Caco-2 (cell line): ENCODE data around the gene ACTL8. TPM values are rescaled to one million over a fixed set of nuclear protein-coding genes. Genes with fewer than 3 reads are reported as not detected.

Source experiments
- BruUV-seq: library from RNA; stranded (reverse); fragments of 400-500 nt; replicated peaks from 2 replicates; lab custom pipeline; 2021; lab: Mats Ljungman, UMichigan
- CTCF ChIA-PET: fragments of 300-600 bp; sonication (Branson Sonifier 250); formaldehyde crosslinking; loops from one replicate; lab custom pipeline; 2022; ENCODE audit warnings: antibody characterized with exemption; lab: Charles Lee
- POLR2A ChIA-PET: fragments of 300-600 bp; sonication (Branson Sonifier 250); formaldehyde crosslinking; loops from one replicate; lab custom pipeline; 2022; ENCODE audit warnings: antibody characterized with exemption; lab: Charles Lee
- DNase-seq, 2 experiments: peaks; one replicate each; pipeline versions ENCODE4 v3.0.0 to v3.0.0-alpha.2; 2020 to 2022
- H3K27me3 ChIP-seq: replicated peaks from 2 replicates; pipeline ENCODE4 v1.6.0; 2011; ENCODE audit warnings: low read length; ENCODE audit not compliant: control insufficient read depth, insufficient read depth
- H3K36me3 ChIP-seq: 2 replicates; pipeline ENCODE4 v1.5.1; 2011; ENCODE audit warnings: low read length; ENCODE audit not compliant: control insufficient read depth, insufficient read depth
- H3K4me1 ChIP-seq: fragments of 250-450 bp; sonication (Bioruptor Pico); 2 replicates; pipeline ENCODE4 v1.5.1; 2020; ENCODE audit warnings: mild to moderate bottlenecking
- H3K4me3 ChIP-seq: 2 replicates; pipeline ENCODE4 v1.5.1; 2011; ENCODE audit warnings: low read depth, mild to moderate bottlenecking, control low read depth, low read length
- H3K9me3 ChIP-seq: fragments of 250-450 bp; sonication (Bioruptor Pico); 2 replicates; pipeline ENCODE4 v1.5.1; 2020; ENCODE audit warnings: mild to moderate bottlenecking, moderate library complexity
- H3K27ac Mint-ChIP-seq: one replicate; pipeline ENCODE4 v1.8.0; 2022; ENCODE audit warnings: mixed read lengths; ENCODE audit not compliant: unreplicated experiment
- H3K27me3 Mint-ChIP-seq: one replicate; pipeline ENCODE4 v1.8.0; 2022; ENCODE audit warnings: mixed read lengths; ENCODE audit not compliant: insufficient read depth, unreplicated experiment
- H3K36me3 Mint-ChIP-seq: one replicate; pipeline ENCODE4 v1.8.0; 2022; ENCODE audit warnings: mild to moderate bottlenecking, mixed read lengths; ENCODE audit not compliant: insufficient read depth, unreplicated experiment
- H3K4me1 Mint-ChIP-seq: one replicate; pipeline ENCODE4 v1.8.0; 2022; ENCODE audit warnings: low read depth, mixed read lengths; ENCODE audit not compliant: unreplicated experiment
- H3K4me3 Mint-ChIP-seq: one replicate; pipeline ENCODE4 v1.8.0; 2022; ENCODE audit warnings: mild to moderate bottlenecking, moderate library complexity, mixed read lengths; ENCODE audit not compliant: unreplicated experiment
- H3K9me3 Mint-ChIP-seq: one replicate; pipeline ENCODE4 v1.8.0; 2022; ENCODE audit warnings: mixed read lengths; ENCODE audit not compliant: unreplicated experiment
- intact Hi-C: fragments of 100-400 bp; cut with micrococcal nuclease; formaldehyde crosslinking; loops from one replicate; pipeline ENCODE4 v1.10.0; 2022; ENCODE audit not compliant: unreplicated experiment
- total RNA-seq: library from RNA; stranded (reverse); gene quantifications from 2 replicates; pipeline ENCODE4 v1.2.3, GENCODE V29; 2022
- TF ChIP-seq, protein P1 (sequence below), 2 experiments: fragments of 200-600 bp in 1 of 2; IDR thresholded peaks; 1 replicate in 1 of 2; 2 replicates in 1 of 2; pipeline versions ENCODE4 v1.5.1 to v1.8.0; 2011 to 2022; ENCODE audit warnings: antibody characterized with exemption in 1 of 2, control low read depth in 1 of 2, inconsistent platforms in 1 of 2, low read depth in 1 of 2, low read length in 1 of 2, mild to moderate bottlenecking in 1 of 2, moderate library complexity in 1 of 2; ENCODE audit not compliant: insufficient read depth in 1 of 2, severe bottlenecking in 1 of 2, unreplicated experiment in 1 of 2

ACTL8 gene
- total RNA-seq, 1 experiment from 2014 or later = 79.3 TPM

DNA sequence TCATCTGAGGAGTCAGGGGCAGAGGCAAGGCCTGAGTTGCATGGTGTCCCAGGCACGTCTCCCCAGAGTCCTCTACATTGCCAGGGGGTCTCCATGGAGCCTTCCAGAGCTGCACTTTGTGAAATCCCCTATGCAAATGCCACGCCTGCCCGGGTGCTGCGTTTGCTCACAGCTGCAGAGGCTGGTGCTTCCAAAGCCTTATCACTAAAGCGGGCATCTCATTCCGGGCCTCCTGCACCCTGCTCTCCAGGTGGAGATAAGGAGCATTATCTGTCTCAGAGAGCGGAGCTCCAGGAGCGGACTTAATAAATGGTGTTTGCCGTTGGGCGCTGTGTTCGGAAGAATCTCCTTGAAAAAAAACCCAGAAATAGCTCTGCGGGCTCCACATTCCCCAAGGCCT lies 25.9 kb upstream of the ACTL8 start:
- Mint-ChIP-seq H3K4me1 (no peaks in the 10 kb centered on the region), H3K9me3 (peaks cover 10% of the 10 kb centered on the region), H3K27ac (no peak overlapping the region), H3K36me3 (no peaks in the 10 kb centered on the region), H3K4me3 (no peak overlapping the region), H3K27me3 (peaks cover 5% of the 10 kb centered on the region)
- TF ChIP-seq, protein P1, sequence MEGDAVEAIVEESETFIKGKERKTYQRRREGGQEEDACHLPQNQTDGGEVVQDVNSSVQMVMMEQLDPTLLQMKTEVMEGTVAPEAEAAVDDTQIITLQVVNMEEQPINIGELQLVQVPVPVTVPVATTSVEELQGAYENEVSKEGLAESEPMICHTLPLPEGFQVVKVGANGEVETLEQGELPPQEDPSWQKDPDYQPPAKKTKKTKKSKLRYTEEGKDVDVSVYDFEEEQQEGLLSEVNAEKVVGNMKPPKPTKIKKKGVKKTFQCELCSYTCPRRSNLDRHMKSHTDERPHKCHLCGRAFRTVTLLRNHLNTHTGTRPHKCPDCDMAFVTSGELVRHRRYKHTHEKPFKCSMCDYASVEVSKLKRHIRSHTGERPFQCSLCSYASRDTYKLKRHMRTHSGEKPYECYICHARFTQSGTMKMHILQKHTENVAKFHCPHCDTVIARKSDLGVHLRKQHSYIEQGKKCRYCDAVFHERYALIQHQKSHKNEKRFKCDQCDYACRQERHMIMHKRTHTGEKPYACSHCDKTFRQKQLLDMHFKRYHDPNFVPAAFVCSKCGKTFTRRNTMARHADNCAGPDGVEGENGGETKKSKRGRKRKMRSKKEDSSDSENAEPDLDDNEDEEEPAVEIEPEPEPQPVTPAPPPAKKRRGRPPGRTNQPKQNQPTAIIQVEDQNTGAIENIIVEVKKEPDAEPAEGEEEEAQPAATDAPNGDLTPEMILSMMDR (IDR thresholded peaks at IDR 0.05; ENCODE audit: insufficient read depth in 1 of 2, low read depth in 1 of 2, low read length in 1 of 2, severe bottlenecking in 1 of 2, unreplicated experiment in 1 of 2) = no peak
- POLR2A ChIA-PET = no interaction called here
- H3K4me3 ChIP-seq = no peak overlapping the region
- CTCF ChIA-PET = no interaction called here
- no peak for DNase-seq
- no peaks in the 10 kb centered on the region for H3K4me1 ChIP-seq
- intact Hi-C loops = no loop called here
- H3K36me3 ChIP-seq = no peaks in the 10 kb centered on the region
- BruUV-seq = no TSS peak
- no peaks in the 10 kb centered on the region for H3K27me3 ChIP-seq
- H3K9me3 ChIP-seq = no peaks in the 10 kb centered on the region

- no peaks in the 10 kb centered on the region for H3K4me1 ChIP-seq
- H3K36me3 Mint-ChIP-seq = no peaks in the 10 kb centered on the region
- no peak overlapping the region for H3K4me3 ChIP-seq
- H3K4me3 Mint-ChIP-seq = no peak overlapping the region
- no peaks in the 10 kb centered on the region for H3K4me1 Mint-ChIP-seq
- CTCF ChIA-PET = no interaction called here
- no peaks in the 10 kb centered on the region for H3K27me3 ChIP-seq
- no peak for DNase-seq
- H3K9me3 Mint-ChIP-seq = peaks cover 10% of the 10 kb centered on the region
- no peaks in the 10 kb centered on the region for H3K9me3 ChIP-seq
- no TSS peak for BruUV-seq
- no peaks in the 10 kb centered on the region for H3K36me3 ChIP-seq
- TF ChIP-seq, protein P1 (IDR thresholded peaks at IDR 0.05; ENCODE audit: insufficient read depth in 1 of 2, low read depth in 1 of 2, low read length in 1 of 2, severe bottlenecking in 1 of 2, unreplicated experiment in 1 of 2) = no peak
- H3K27ac Mint-ChIP-seq = no peak overlapping the region
- intact Hi-C loops = no loop called here
- H3K27me3 Mint-ChIP-seq = peaks cover 5% of the 10 kb centered on the region
- POLR2A ChIA-PET = no interaction called here
Observed at GRCh38 chr1:17729909-17730308, 25.2 kb upstream of the ACTL8 start.

- H3K27me3 Mint-ChIP-seq = peaks cover 9% of the 10 kb centered on the region
- BruUV-seq = no TSS peak
- ChIA-PET POLR2A (no interaction called here), CTCF (no interaction called here)
- Histone ChIP-seq H3K27me3 (no peaks in the 10 kb centered on the region), H3K4me1 (no peaks in the 10 kb centered on the region), H3K9me3 (no peaks in the 10 kb centered on the region), H3K4me3 (no peak overlapping the region), H3K36me3 (no peaks in the 10 kb centered on the region)
- no peak overlapping the region for H3K27ac Mint-ChIP-seq
- H3K4me3 Mint-ChIP-seq = no peak overlapping the region
- DNase-seq = no peak
- H3K4me1 Mint-ChIP-seq = no peaks in the 10 kb centered on the region
- TF ChIP-seq, protein P1 (IDR thresholded peaks at IDR 0.05; ENCODE audit: insufficient read depth in 1 of 2, low read depth in 1 of 2, low read length in 1 of 2, severe bottlenecking in 1 of 2, unreplicated experiment in 1 of 2) = no peak
- intact Hi-C loops = no loop called here
- H3K9me3 Mint-ChIP-seq = peaks cover 10% of the 10 kb centered on the region
- no peaks in the 10 kb centered on the region for H3K36me3 Mint-ChIP-seq
Observed at GRCh38 chr1:17731460-17731859, 23.7 kb upstream of the ACTL8 start.
